GM13977 (cell line): ENCODE data around the gene VDAC2.

Source experiments
- DNase-seq: peaks from one replicate; pipeline ENCODE4 v3.0.0; 2012; ENCODE audit warnings: low spot score
- in situ Hi-C: fragments of 300-500 bp; cut with MboI; formaldehyde crosslinking; loops from one replicate; pipeline ENCODE4 v1.12.0; 2022; ENCODE audit warnings: low sequenced_read_pairs, low pct_unique_long_range_greater_than_20kb, mixed read lengths, inconsistent platforms; ENCODE audit not compliant: unreplicated experiment
- TF ChIP-seq, protein P1 (sequence below): IDR thresholded peaks from 2 replicates; pipeline ENCODE4 v1.5.1; 2012; ENCODE audit warnings: mild to moderate bottlenecking, control low read depth; ENCODE audit not compliant: insufficient read depth; ENCODE audit errors: extremely low read depth, missing control alignments

Gene VDAC2

DNA sequence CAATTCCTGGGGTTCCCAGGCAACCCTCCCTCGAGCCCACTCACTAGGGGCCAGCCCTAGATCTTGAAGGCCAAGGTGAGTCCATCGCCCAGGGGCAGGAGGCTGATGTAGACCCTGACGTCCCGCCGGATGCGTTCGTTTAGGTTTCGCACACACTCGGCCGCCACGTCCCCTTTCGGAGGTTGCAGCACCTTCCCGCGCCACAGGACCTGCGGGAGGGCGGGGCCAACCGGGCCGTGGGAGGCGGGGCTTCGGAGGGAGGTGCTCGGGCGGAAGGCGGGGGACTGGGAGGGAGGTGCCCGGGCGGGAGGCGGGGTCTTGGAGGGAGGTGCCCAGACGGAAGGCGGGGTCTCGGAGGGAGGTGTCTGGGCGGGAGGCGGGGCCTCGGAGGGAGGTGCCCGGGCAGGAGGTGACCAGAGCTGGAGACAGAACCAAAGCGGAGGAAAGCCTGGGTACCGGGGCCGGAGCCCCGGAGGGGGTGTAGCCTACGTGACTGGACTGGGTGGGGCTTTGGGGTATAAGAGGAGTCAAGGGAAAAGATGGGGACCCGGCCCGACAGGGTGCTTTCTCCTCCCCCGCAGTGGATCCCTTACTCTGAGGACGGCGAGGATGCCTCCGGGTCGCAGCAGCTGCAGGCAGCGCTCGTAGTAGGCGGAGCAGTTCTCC, 23.6 kb downstream of the VDAC2 start:
- in situ Hi-C loops, result no loop called here

DNA sequence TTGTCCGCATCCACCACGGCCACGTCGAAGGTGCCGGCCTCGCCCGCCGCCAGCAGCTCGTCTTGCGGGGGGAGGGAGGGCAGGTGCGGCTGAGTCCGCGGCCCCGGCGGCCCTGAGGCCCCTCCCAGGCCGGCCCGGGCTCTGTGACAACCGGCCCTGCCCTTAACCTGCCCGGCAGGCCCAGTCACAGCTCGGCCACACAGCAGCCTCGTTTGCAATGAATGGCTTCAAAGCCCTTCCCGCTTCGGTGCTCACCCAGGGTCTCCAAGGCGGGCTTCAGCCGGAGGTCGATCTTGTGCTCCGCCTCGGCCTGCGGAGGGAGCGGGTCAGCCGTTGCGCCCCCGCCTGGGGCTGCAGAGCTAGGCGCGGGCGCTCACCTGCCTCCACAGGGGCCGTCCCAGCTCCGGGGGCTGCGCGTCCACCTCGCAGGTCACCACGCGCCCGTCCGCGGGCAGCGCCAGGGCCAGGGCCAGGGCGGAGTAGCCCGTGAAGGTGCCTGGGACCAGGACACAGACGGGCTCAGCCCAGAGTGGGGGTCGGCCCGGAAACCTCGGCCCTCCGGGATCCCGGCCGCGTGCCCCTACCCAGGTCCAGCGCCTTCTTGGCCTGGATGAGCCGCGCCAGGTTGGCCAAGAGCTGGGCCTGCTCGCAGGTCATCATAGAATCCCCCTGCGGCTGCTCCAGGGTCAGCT, 24.2 kb downstream of the VDAC2 start:
- in situ Hi-C loops, result no loop called here
- TF ChIP-seq, protein P1, sequence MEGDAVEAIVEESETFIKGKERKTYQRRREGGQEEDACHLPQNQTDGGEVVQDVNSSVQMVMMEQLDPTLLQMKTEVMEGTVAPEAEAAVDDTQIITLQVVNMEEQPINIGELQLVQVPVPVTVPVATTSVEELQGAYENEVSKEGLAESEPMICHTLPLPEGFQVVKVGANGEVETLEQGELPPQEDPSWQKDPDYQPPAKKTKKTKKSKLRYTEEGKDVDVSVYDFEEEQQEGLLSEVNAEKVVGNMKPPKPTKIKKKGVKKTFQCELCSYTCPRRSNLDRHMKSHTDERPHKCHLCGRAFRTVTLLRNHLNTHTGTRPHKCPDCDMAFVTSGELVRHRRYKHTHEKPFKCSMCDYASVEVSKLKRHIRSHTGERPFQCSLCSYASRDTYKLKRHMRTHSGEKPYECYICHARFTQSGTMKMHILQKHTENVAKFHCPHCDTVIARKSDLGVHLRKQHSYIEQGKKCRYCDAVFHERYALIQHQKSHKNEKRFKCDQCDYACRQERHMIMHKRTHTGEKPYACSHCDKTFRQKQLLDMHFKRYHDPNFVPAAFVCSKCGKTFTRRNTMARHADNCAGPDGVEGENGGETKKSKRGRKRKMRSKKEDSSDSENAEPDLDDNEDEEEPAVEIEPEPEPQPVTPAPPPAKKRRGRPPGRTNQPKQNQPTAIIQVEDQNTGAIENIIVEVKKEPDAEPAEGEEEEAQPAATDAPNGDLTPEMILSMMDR, result peak; percentile 28
- DNase-seq, result no peak

More for the DNA sequence above, 23.6 kb downstream of the VDAC2 start:
- TF ChIP-seq, protein P1, result no peak
- peak; percentile 98 for DNase-seq

DNA sequence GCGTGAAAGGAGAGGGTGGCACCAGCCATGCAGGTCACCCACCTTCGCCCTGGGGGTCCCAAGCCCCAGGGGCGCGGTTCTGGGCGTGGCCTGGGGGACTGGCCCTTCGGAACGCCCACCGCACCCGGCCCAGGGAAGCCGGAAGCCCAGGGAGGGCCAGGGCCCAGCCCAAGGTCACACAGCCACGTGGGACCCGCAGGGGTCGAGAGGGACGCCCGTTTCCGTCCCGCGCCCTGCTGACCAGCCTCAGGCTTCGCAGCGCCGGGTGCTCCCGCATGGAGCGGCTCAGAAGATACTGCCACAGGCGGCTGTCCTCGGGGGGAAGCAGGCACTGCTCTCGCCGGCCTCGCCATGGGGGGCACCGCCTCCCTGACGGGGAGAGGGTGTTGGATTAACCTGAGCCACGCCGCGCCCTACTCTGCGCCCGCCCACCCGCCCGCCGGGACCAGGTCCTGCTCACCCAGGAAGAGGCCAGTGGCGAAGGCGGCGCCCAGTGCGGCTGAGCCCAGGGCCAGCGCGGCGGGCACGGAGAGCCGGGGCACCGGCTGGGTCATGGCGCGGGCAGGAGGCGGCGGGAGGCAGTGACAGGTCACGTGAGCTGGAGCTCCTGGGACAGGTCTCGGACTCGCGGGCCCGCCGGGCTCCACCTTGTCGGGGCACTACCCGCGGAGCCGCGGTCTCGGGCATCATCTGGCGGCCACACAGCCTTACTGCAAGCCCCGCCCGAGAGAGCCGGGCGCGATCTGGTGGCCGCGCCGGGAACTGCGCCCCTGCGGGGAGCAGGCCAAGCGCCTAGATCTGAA, 25.0 kb downstream of the VDAC2 start, which contains the start of gene COMTD1:
Gene COMTD1, minus strand, starts transcription at position 583 of the 803 bp plus-strand sequence. Its CDS starts 29 bp downstream, at position 554.
- DNase-seq, result peak; percentile 96
- in situ Hi-C loops, result no loop called here
- TF ChIP-seq, protein P1, result peak; percentile 100

DNA sequence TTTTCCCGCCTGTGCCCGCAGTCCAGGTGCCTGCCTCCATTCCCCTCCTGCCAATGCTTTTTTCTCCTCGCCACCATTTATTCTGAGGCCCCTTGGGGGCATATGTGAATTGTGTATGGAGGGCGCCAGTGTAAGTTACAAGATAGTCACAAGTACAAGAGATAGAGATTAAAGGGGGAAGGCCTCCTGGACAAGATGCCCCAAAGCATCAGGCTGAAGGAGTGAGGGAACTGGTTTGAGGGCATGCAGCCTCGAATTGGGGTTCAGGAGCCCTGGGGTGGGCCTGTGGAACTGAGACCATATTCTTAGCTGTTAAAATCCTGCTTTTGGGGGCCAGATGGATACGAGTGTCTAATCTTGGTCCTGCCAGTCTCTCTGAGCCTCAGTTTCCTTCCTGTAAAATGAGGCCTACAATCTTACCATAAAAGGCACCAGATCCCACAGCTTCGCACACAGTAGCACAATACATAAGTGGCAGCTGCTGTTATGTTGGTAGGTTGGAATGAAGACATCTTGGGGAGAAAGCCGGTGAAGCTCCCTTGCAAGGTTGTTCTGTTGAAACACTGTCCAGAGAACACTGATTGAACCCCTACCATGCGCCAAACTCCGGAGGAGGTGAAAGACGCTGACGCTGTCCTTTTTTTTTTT, 25.7 kb downstream of the VDAC2 start:
- in situ Hi-C loops, result no loop called here
- TF ChIP-seq, protein P1, result no peak

DNA sequence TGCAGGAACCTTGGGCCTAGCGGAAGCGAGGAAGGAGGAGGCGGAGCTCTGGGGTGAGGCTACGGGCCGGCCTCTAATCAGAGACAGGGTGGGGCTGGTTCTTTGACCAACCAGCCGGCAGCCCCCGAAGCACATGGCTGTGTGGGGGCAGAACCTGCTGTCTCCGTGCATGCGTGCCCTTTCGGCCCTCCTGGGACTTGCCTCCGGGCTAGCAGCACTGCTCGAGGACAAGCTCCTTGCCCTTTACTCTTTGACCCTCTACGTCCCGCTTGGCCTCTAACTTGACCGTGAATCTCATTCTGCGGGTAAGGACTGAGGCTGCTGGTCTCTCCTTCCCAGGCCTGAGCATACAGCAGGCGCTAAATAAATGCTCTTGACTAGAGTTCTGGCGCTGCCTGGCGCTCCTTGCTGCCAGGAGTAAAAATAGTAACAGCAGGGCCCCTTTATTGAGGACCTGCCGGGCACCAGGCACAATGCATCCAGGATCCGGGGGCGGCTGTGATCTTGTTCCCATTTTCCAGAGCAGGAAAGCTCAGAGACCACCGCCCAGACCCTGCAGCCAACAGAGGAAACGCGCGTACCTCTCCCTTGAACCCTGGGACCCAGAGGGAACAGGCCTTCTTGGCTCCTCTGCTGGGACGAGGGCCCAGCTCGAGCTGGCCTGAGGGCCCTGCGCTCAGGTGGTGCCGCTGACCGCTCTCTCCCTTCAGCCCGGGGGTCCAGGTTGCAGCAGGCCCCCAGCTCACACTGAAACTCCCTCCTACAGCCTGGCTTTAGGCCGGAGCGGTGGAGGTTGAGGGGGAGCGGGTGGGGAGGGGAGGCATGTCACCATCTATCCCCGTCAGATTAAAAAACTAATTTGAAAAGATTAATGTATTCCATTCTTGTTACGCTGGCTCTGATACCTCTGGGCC, 27.8 kb downstream of the VDAC2 start:
- DNase-seq, result no peak
- in situ Hi-C loops, result no loop called here
- TF ChIP-seq, protein P1, result no peak

More for the DNA sequence above, 25.7 kb downstream of the VDAC2 start:
- DNase-seq, result no peak
